Measurements from ENCODE around the gene RALGPS1. TPM values are rescaled to one million over a fixed set of nuclear protein-coding genes. Genes with fewer than 3 reads are reported as not detected.
A peak's percentile ranks its signal among the peaks of the same experiment; 100 is the strongest.

RALGPS1 gene
- total RNA-seq, 1 donor from 2014 or later, result 15.2 TPM

- Histone ChIP-seq H3K9me3 (no peaks in the 10 kb centered on the region), H3K36me3 (no peaks in the 10 kb centered on the region), H3K4me1 (no peaks in the 10 kb centered on the region), H3K27ac (no peak overlapping the region), H3K27me3 (no peaks in the 10 kb centered on the region), H3K4me3 (no peak overlapping the region)
- DNase-seq (ENCODE audit: extremely low spot score in 2 of 2), result peak in 1 of 2 donors; percentile 70
- intact Hi-C loops (cut with DNase I), result no loop called here
- TF ChIP-seq CTCF (IDR thresholded peaks at IDR 0.05) (no peak), POLR2A (IDR thresholded peaks at IDR 0.05) (no peak), POLR2AphosphoS5 (IDR thresholded peaks at IDR 0.05; ENCODE audit: insufficient read depth in 1 of 2, low read depth in 1 of 2) (no peak)
Measured at GRCh38 chr9:127066060-127066850, 151.7 kb downstream of the RALGPS1 start.

DNA sequence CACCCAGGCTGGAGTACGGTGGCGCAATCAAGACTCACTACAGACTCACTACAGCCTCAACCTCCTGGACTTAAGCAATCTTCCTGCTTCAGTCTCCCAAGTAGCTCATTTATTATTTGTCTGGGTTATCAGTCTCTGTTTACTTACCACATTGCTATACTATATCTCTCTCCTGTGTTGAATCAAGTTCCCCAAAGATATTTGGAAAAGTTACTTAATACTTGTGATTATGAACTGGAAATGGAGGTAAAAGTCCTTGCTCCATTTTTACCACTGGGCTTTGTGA, 152.2 kb downstream of the RALGPS1 start:
- Histone ChIP-seq H3K4me1 (no peaks in the 10 kb centered on the region), H3K9me3 (no peaks in the 10 kb centered on the region), H3K27me3 (no peaks in the 10 kb centered on the region), H3K36me3 (no peaks in the 10 kb centered on the region), H3K4me3 (no peak overlapping the region), H3K27ac (no peak overlapping the region)
- DNase-seq (ENCODE audit: extremely low spot score in 2 of 2), result no peak
- intact Hi-C loops (cut with DNase I), result no loop called here
- no peak for TF ChIP-seq CTCF (IDR thresholded peaks at IDR 0.05)
- no peak for TF ChIP-seq POLR2A (IDR thresholded peaks at IDR 0.05)
- no peak for TF ChIP-seq POLR2AphosphoS5 (IDR thresholded peaks at IDR 0.05; ENCODE audit: insufficient read depth in 1 of 2, low read depth in 1 of 2)

DNA sequence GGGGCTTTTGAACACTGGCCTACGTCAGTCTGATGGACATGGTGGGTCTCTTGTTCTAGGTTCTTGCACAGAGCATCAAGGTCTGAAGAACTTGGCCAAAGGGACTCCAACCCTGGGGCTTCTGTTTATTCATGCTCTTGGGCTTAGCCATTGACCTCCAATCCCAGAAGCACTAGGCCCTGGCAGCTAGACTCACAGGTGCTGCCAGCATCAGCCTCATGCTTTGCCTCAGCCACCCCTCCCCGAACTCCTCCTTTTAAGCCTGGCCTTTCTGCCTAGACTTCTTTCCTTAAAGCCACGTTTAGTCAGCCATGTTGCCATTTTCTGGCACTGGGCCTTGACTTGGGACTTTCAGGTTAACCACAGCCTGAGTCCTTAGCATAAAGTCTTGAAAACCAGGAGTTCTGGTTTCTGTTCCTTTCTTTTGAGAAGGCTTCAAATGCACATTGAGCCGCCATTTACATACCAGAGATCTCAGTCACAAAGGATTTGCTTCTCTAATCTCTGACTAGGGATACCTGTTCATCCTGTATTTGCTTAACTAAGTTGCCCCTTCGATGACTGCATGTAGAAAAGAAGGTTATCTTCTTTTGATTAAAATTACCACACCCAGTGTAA, 153.1 kb downstream of the RALGPS1 start:
- H3K4me3 ChIP-seq, result no peak overlapping the region
- peak in 1 of 2 donors; percentile 58 for DNase-seq (ENCODE audit: extremely low spot score in 2 of 2)
- intact Hi-C loops (cut with DNase I), result no loop called here
- no peaks in the 10 kb centered on the region for H3K9me3 ChIP-seq
- H3K36me3 ChIP-seq, result no peaks in the 10 kb centered on the region
- no peak overlapping the region for H3K27ac ChIP-seq
- no peak for TF ChIP-seq CTCF (IDR thresholded peaks at IDR 0.05)
- TF ChIP-seq POLR2A (IDR thresholded peaks at IDR 0.05), result no peak
- peak in 1 of 2 donors; percentile 19 for TF ChIP-seq POLR2AphosphoS5 (IDR thresholded peaks at IDR 0.05; ENCODE audit: insufficient read depth in 1 of 2, low read depth in 1 of 2)
- no peaks in the 10 kb centered on the region for H3K27me3 ChIP-seq
- no peaks in the 10 kb centered on the region for H3K4me1 ChIP-seq

GRCh38 chr9:127074561-127075548, 160.3 kb downstream of the RALGPS1 start:
- intact Hi-C loops (cut with DNase I), result no loop called here
- H3K9me3 ChIP-seq, result no peaks in the 10 kb centered on the region
- H3K4me1 ChIP-seq, result peaks cover 23% of the 10 kb centered on the region
- no peak overlapping the region for H3K27ac ChIP-seq
- TF ChIP-seq POLR2AphosphoS5 (IDR thresholded peaks at IDR 0.05; ENCODE audit: insufficient read depth in 1 of 2, low read depth in 1 of 2) (no peak), POLR2A (IDR thresholded peaks at IDR 0.05) (no peak), CTCF (IDR thresholded peaks at IDR 0.05) (no peak)
- H3K36me3 ChIP-seq, result no peaks in the 10 kb centered on the region
- H3K27me3 ChIP-seq, result no peaks in the 10 kb centered on the region
- H3K4me3 ChIP-seq, result no peak overlapping the region
- DNase-seq (ENCODE audit: extremely low spot score in 2 of 2), result peak in 1 of 2 donors; percentile 58

Data from vagina (tissue), 2 donors.